HG03354 (cell line): ENCODE data around the gene TXNRD1.
"Not testable (repeated sequence)": the region's sequence is repeated elsewhere in the genome, so short reads cannot be mapped to it uniquely, and the experiment has no call there.

Experiments used
- ATAC-seq: cut with Tn5 transposase; IDR thresholded peaks from one replicate; pipeline ENCODE4 v1.9.1; 2021; ENCODE audit warnings: mild to moderate bottlenecking; ENCODE audit not compliant: unreplicated experiment, poor library complexity, severe bottlenecking

Gene TXNRD1

DNA sequence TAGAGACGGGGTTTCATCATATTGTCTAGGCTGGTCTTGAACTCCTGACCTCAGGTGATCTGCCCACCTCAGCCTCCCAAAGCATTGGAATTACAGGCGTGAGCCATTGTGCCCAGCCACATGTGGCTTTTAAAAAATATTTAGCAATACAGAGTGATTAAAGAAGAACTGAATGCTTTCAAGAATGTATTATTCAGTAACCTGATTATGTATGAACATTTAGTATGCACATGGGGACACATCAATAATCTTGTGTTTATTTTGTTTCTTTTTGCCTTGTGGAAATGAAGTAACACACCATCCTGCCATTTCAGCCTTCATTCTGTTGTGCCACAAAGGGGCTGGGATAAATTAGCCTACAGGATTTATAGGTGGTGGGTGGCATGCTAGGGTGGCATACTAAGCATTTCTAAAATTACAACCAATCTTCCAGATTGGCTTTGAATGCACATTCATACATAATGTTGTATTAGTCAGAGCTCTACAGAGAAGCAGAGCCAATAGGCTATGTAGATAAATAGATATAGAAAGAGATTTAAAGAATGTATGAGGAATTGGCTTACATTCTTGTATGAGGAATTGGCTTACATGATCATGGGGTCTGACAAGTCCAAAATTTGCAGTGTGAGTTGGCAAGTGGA, 25.5 kb upstream of the TXNRD1 start:
- ATAC-seq = no peak

DNA sequence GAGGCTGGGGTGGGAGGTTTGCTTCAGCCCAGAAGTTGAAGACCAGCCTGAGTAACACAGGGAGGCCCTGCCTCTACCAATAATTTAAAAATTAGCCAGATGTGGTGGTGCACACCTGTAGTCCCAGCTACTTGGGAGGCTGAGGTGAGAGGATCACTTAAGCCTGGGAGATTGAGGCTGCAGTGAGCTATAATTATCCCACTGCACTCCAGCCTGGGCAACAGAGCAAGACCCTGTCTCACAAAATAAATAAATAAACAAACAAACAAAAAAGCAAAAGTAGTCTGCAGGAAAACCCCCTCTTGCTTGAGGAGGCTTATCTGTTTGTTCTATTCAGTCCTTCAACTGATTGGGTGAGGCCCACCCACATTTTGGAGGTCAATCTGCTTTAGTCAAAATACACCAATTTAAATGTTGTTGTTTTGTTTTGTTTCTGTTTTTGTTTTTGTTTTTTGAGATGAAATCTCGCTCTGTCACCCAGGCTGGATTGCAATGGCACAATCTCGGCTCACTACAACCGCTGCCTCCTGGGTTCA, 24.9 kb upstream of the TXNRD1 start:
- ATAC-seq = no peak

DNA sequence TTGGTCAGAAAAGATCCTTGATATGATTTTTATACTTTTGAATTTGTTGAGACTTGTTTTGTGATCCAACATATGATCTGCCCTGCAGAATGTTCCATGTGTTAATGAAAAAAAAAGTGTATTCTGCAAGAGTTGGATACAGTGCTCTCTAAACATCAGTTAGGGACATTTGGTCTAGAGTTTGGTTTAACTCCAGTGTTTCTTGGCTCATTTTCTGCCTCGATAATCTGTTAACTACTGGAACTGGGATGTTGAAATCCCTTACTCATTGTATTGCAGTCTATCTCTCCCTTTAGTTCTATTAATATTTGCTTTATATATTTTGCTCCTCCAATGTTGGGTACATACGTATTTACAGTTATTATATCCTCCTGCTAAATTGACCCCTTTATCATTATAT, 18.3 kb upstream of the TXNRD1 start:
- ATAC-seq = no peak

DNA sequence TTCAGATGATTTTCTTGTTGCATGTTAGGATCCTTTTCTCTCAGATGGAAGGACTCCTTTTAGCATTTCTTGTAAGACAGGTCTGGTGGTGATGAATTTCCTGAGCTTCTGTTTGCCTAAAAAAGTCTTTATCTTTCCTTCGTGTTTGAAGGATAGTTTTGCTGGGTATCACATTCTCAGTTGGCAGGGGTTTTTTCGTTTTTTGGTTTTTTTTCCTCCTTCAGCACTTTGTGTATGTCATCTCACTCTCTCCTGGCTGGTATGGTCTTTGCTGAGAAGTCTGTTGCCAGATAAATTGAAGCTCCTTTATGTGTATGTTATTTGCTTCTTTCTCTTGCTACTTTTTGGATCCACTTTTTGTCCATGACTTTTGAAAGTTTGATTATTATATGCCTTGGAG, 15.6 kb upstream of the TXNRD1 start:
- no peak for ATAC-seq

- no peak for ATAC-seq
Measured at GRCh38 chr12:104201238-104202001, 14.2 kb upstream of the TXNRD1 start.

DNA sequence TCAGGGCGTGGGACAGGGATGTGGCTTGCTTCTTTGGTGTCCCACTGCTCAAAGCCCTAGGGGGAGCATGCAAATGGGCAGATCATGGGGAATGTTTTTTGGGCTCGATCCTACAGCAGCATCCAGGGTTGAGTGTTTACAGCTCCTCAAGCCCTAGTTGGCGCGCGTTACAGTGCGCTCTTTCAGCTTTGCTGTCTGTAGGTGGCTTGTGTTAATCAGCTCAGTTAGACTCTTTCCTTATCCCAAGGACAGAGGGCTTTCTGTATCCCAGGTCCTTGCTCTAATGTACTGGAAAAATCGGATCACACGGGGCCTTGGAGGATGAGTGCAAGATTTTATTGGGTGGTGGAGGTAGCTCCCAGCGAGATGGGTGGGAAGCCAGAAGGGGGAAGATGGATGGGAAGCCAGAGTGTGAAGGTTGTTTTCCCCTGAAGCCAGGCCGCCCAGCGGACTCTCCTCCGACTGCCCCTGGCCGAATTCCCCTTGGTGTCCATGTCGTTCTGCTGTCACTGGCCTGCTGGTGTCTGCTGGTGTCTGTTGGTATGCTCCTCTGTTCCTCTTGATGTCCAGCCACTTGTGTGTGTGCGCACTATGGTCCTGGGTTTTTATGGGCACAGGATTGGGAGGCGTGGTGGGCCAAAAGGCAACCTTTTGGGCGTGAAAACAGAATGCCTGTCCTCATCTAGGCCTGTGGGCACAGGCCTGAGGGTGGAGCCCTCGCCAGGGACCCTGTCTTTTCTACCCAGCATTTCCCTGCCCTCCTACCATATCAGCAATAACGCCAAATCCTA, 10.7 kb upstream of the TXNRD1 start:
- ATAC-seq = no peak

- ATAC-seq = no peak
Measured at GRCh38 chr12:104207416-104208205, 8.0 kb upstream of the TXNRD1 start.

DNA sequence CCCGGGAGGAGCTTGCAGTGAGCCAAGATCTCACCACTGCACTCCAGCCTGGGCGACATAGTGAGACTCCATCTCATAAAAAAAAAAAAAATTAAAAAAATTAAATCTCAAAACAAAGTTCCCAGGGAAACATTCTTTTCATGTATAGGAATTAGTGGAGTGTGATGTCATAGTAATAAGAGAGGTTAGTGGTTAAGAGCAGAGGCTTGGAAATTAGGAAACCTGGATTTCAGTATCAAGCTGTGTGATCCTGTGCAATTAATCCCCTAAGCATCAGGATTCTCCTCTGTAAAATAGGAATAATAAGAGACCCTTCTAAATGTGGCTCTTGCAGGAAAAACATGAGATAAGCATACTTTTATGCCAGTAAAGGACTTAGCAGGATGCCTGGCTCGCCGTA, 3.1 kb upstream of the TXNRD1 start:
- ATAC-seq = no peak

GRCh38 chr12:104213952-104214351, 1.6 kb upstream of the TXNRD1 start:
- no peak for ATAC-seq

DNA sequence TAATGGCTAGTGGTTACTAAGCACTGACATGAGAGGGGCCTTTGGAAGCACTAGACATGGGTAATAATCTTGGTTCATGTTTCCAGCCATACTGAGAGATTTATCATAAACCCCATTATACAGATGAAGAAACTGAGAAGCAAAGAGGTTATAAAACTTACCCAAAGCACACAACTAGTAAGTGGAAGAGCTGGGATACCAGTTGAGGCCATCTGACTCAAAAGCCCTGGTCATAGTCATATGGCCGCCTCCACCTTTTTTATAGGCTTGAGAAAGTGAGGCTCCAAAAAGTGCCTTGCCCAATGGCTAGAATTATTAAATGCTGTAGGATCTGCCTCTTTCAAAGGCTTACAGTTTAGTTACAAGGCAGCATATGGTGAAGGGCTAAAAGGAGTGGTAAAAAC, 944 bp downstream of the TXNRD1 start:
- no peak for ATAC-seq

DNA sequence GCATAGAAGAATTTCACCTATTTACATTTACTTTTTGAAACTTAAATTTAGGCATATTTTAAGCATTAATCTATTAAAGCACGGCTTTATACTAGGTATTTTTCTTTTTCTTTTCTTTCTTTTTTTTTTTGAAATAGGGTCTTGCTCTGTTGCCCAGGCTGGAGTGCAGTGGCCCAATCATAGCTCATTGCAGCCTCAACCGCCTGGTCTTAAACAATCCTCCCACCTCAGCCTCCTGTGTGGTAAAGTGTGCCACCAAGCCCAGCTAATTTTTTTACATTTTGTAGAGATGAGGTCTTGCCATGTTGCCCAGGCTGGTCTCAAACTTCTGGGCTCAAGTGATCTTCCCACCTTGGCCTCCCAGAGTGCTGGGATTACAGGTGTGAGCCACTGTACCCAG, 2.9 kb downstream of the TXNRD1 start:
- ATAC-seq = not testable (repeated sequence)

GRCh38 chr12:104218935-104219334, 3.4 kb downstream of the TXNRD1 start:
- ATAC-seq = no peak

- no peak for ATAC-seq
Measured at GRCh38 chr12:104219361-104219892, 3.8 kb downstream of the TXNRD1 start.

GRCh38 chr12:104219908-104220404, 4.4 kb downstream of the TXNRD1 start:
- no peak for ATAC-seq

DNA sequence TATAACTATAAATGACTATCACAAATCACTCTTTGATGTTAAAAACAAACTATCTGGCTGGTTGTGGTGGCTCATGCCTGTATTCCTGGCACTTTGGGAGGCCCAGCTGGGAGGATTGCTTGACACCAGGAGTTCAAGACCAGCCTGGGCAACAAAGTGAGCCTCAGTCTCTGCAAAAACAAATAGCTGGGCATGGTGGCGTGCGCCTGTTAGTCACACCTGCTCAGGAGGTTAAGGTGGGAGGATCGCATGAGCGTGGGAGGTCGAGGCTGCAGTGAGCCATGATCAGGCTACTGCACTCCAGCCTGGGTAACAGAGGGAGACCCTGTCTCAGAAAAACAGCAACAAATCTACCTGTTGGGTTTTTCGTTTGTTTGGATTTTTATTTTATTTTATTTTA, 5.4 kb downstream of the TXNRD1 start:
- no peak for ATAC-seq

DNA sequence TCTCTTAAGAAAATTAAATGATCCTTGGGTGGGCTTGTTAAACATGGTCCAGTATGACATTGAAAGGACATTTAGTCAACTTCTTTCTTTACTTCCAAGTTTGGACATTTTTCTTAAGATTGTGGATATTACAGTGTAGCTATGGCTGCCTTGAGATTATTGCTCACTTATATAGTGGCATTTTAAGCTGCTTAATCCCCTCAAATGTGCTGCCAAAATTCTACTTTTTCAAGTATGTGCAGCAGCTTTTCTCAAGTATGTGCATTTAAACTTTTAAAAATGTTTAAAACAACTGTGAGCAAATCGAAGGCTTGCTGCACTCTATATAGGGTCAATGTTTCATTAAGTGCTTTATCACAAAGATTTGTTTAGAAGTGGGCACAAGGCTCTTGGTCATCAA, 7.4 kb downstream of the TXNRD1 start:
- ATAC-seq = no peak

DNA sequence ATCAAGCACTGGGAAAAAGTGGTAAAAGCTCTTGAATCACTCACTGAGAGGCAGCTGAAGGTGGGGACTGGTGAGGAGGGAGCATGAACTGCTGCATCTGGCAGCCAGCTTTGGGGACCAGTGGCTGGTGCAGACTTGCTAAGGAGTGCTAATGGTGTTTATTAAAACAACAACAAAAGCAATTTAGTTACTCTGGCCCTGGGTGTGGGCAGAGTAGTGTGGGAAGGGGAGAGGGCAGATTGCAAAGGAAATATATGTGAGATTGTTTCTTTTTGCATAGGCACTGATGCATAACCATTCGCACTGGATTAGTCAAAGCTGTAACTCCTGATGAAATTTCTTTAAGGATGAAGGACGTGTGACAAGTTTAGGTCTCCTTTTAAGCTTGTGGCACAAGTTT, 8.1 kb downstream of the TXNRD1 start:
- no peak for ATAC-seq

GRCh38 chr12:104226672-104227071, 11.1 kb downstream of the TXNRD1 start:
- no peak for ATAC-seq

DNA sequence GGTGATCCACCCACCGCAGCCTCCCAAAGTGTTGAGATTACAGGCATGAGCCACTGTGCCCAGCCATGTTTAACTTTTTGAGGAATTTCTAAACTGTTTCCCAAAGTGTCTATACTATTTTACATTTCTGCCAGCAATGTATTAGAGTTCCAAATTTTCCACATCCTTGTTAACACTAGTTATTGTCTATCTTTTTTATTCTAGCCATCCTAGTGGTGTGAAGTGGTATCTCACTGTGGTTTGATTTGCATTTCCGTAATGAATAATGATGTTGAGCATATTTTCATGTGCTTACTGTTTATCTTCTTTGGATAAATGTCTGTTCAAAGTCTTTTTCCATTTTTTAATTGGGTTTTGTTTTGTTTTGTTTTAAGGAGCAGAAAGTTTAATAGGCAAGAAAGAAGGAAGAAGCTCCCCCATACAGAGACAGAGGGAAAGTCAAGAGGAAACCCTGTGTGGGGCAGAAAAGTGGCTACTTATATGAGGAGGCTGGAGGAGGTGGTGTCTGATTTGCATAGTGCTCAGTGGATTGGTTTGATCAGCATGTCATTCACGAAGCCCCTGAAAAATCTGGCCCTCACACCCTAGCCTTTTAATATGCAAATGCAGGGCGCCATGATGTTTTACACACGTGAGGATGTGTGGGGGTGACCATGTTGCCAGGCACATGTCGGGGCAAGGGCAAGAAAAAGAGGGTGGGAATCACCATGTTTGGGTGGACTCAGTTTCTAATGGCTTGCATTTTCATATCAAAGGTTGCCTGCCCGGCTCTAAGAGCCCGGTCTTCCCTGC, 14.9 kb downstream of the TXNRD1 start:
- no peak for ATAC-seq
